HG03442 (cell line): ENCODE data around the gene PRDX1.
A peak's percentile ranks its signal among the peaks of the same experiment; 100 is the strongest.

Experiments used
- ATAC-seq: cut with Tn5 transposase; IDR thresholded peaks from one replicate; pipeline ENCODE4 v1.9.1; 2021; ENCODE audit warnings: mild to moderate bottlenecking, moderate library complexity; ENCODE audit not compliant: unreplicated experiment

PRDX1 gene

GRCh38 chr1:45521413-45522323 lies at the start of gene PRDX1:
PRDX1 (minus strand) TSS chr1:45521884; CDS start chr1:45519043, 2,841 bp downstream.
- peak; percentile 78 for ATAC-seq

- no peak for ATAC-seq
Measured at GRCh38 chr1:45570631-45571030, 48.9 kb upstream of the PRDX1 start.

GRCh38 chr1:45569962-45570581 lies 48.4 kb upstream of the PRDX1 start:
- peak; percentile 49 for ATAC-seq

GRCh38 chr1:45569571-45569961 lies 47.9 kb upstream of the PRDX1 start:
- ATAC-seq: no peak

GRCh38 chr1:45568421-45568820 lies 46.7 kb upstream of the PRDX1 start:
- ATAC-seq: no peak

GRCh38 chr1:45567911-45568310 lies 46.2 kb upstream of the PRDX1 start:
- no peak for ATAC-seq

GRCh38 chr1:45566722-45567121 lies 45.0 kb upstream of the PRDX1 start:
- no peak for ATAC-seq

- ATAC-seq: no peak
Measured at GRCh38 chr1:45563843-45564242, 42.2 kb upstream of the PRDX1 start.

- ATAC-seq: no peak
Measured at GRCh38 chr1:45557422-45557944, 35.8 kb upstream of the PRDX1 start.

- ATAC-seq: no peak
Measured at GRCh38 chr1:45554198-45554597, 32.5 kb upstream of the PRDX1 start.

- no peak for ATAC-seq
Measured at GRCh38 chr1:45552331-45552730, 30.6 kb upstream of the PRDX1 start.

GRCh38 chr1:45551684-45552083 lies 30.0 kb upstream of the PRDX1 start:
- no peak for ATAC-seq

GRCh38 chr1:45550401-45551351 lies 29.0 kb upstream of the PRDX1 start, which contains the start of gene AKR1A1:
AKR1A1 (plus strand) TSS chr1:45550826; CDS start chr1:45561795, 10,969 bp downstream.
- peak; percentile 79 for ATAC-seq

GRCh38 chr1:45545553-45546310 lies 24.0 kb upstream of the PRDX1 start:
- ATAC-seq: no peak

- ATAC-seq: peak; percentile 59
Measured at GRCh38 chr1:45545019-45545493, 23.4 kb upstream of the PRDX1 start.

GRCh38 chr1:45544530-45544929 lies 22.8 kb upstream of the PRDX1 start:
- no peak for ATAC-seq

- ATAC-seq: peak; percentile 50
Measured at GRCh38 chr1:45543581-45544417, 22.1 kb upstream of the PRDX1 start.

- no peak for ATAC-seq
Measured at GRCh38 chr1:45542591-45542990, 20.9 kb upstream of the PRDX1 start.

GRCh38 chr1:45541193-45541592 lies 19.5 kb upstream of the PRDX1 start:
- ATAC-seq: no peak
